ENCODE data around the gene KHDRBS2. TPM values are rescaled to one million over a fixed set of nuclear protein-coding genes. Genes with fewer than 3 reads are reported as not detected.

KHDRBS2 gene
- total and polyA plus RNA-seq, 2 donors (not counting 3 experiments of a cell fraction or from before 2014, with no cell fraction given) = not detected

DNA sequence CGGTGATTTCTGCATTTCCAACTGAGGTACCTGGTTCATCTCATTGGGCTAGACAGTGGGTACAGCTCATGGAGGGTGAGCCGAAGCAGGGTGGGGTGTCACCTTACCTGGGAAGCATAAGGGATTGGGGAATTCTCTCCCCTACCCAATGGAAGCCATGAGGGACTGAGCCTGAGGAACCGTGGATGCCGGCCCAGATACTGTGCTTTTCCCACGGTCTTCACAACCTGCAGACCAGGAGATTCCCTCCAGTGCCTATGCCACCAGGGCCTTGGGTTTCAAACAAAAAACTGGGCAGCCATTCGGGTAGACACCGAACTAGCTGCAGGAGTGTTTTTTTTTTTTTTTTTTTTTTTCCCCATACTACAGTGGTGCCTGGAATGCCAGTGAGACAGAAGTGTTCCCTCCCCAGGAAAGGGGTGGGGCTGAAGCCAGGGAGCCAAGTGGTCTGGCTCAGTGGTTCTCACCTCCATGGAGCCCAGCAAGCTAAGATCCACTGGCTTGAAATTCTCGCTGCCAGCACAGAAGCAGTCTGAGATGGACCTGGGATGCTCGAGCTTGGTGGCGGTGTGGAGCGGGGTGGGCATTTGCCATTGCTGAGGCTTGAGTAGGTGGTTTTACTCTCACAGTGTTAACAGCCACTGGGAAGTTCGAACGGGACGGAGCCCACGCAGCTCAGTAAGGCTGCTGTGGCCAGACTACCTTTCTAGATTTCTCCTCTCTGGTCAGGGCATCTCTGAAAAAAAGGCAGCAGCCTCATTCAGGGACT lies 416.2 kb downstream of the KHDRBS2 start:
- Histone ChIP-seq H3K9ac (replicated peaks; ENCODE audit: extremely low read depth, insufficient read depth, low read length) (no peak overlapping the region), H3K27ac (ENCODE audit: insufficient read depth, low read depth, low read length) (no peak overlapping the region), H3K79me2 (ENCODE audit: control insufficient read depth, insufficient read depth, low read length) (no peaks in the 10 kb centered on the region), H3K4me2 (ENCODE audit: insufficient read depth, low read length) (no peak overlapping the region), H2AFZ (ENCODE audit: low read depth, low read length) (no peak overlapping the region), H3K9me3 (replicated peaks; ENCODE audit: control insufficient read depth, insufficient read depth, low read length) (peaks cover 5% of the 10 kb centered on the region), H3K4me3 (replicated peaks in 1 of 3; ENCODE audit: insufficient read depth in 1 of 3, low read depth in 1 of 3, low read length in 3 of 3) (no peak overlapping the region), H3K27me3 (ENCODE audit: control insufficient read depth in 2 of 2, insufficient read depth in 2 of 2, low read length in 2 of 2) (no peaks in the 10 kb centered on the region), H4K20me1 (replicated peaks; ENCODE audit: control insufficient read depth, extremely low read depth, insufficient read depth, low read length) (no peaks in the 10 kb centered on the region), H3K4me1 (ENCODE audit: control insufficient read depth, extremely low read depth, insufficient read depth, low read length) (no peaks in the 10 kb centered on the region), H3K36me3 (ENCODE audit: control insufficient read depth in 2 of 2, extremely low read depth in 1 of 2, insufficient read depth in 2 of 2, low read length in 2 of 2) (no peaks in the 10 kb centered on the region), H3K9me1 (replicated peaks; ENCODE audit: control insufficient read depth, extremely low read depth, insufficient read depth, low read length) (no peaks in the 10 kb centered on the region)
- TF ChIP-seq GATA2 (IDR thresholded peaks at IDR 0.05; ENCODE audit: insufficient read depth, insufficient read length, low read depth, low read length) (no peak), MAX (IDR thresholded peaks at IDR 0.05; ENCODE audit: insufficient read depth, insufficient read length) (no peak), CTCF (IDR thresholded peaks at IDR 0.05; ENCODE audit: extremely low read depth in 1 of 2, insufficient read depth in 1 of 2, low read depth in 1 of 2, low read length in 2 of 2) (no peak), POLR2AphosphoS5 (IDR thresholded peaks at IDR 0.05; ENCODE audit: insufficient read depth, low read depth, low read length) (no peak), FOS (IDR thresholded peaks at IDR 0.05; ENCODE audit: borderline replicate concordance, insufficient read depth, low read length) (no peak), MYC (IDR thresholded peaks at IDR 0.05; ENCODE audit: low read depth, low read length) (no peak), EZH2 (IDR thresholded peaks at IDR 0.05; ENCODE audit: borderline replicate concordance, low read depth, low read length, severe bottlenecking) (no peak), POLR2A (IDR thresholded peaks at IDR 0.05; ENCODE audit: low read depth, low read length) (no peak), JUN (IDR thresholded peaks at IDR 0.05; ENCODE audit: borderline replicate concordance, insufficient read depth, insufficient read length, low read depth) (no peak)
- BruUV-seq (replicated peaks) = no TSS peak
- dilution Hi-C loops (cut with MboI; ENCODE audit: extremely low pct_ligation_motif_present, low sequenced_read_pairs) (no loop called here), intact Hi-C loops (cut with micrococcal nuclease) (no loop called here)
- ChIA-PET POLR2A (no interaction called here), CTCF (no interaction called here)
- no peak for DNase-seq (ENCODE audit: low read depth, low spot score)
- FAIRE-seq = no peak

All from endothelial cell of umbilical vein (primary cell).